Mucosa of descending colon (tissue), 3 donors: Measurements from ENCODE around the gene WDR59. TPM values are rescaled to one million over a fixed set of nuclear protein-coding genes. Genes with fewer than 3 reads are reported as not detected.

Source experiments
- ATAC-seq: fragments of 200-7000 bp; cut with Tn5 transposase; one replicate; pipeline ENCODE4 v1.9.1; 2020; ENCODE audit warnings: mild to moderate bottlenecking, moderate library complexity
- DNase-seq, 3 donors: peaks; one replicate each; pipeline ENCODE4 v3.0.0-alpha.2; 2020
- H3K36me3 ChIP-seq: fragments of 200-600 bp; one replicate; pipeline ENCODE4 v1.8.0; 2021; ENCODE audit warnings: low read depth, mild to moderate bottlenecking
- H3K4me1 ChIP-seq: fragments of 200-600 bp; one replicate; pipeline ENCODE4 v1.8.0; 2021; ENCODE audit warnings: low read depth, mild to moderate bottlenecking
- H3K4me3 ChIP-seq: fragments of 200-600 bp; one replicate; pipeline ENCODE4 v1.8.0; 2021; ENCODE audit warnings: mild to moderate bottlenecking
- H3K9me3 ChIP-seq: fragments of 200-600 bp; one replicate; pipeline ENCODE4 v1.8.0; 2021; ENCODE audit warnings: mild to moderate bottlenecking
- intact Hi-C, 2 donors: fragments of 100-400 bp; cut with DNase I in 1 of 2; cut with micrococcal nuclease in 1 of 2; formaldehyde crosslinking; loops; one replicate each; pipeline versions ENCODE4 v1.11.0 to v1.11.1; 2022; cut with DNase I, micrococcal nuclease
- total RNA-seq, 3 donors: library from RNA; stranded (reverse); fragmentation: NEBNext Ultra II Directional in 2 of 3; extraction: Animal tissue kit (Norgen Biotek cat#: 25700) in 2 of 3; gene quantifications; one replicate each; pipeline versions ENCODE4 v1.2.1 to v1.2.4, GENCODE V29; 2021 to 2023
- TF ChIP-seq, protein P1 (sequence below): fragments of 200-600 bp; IDR thresholded peaks from one replicate; pipeline ENCODE4 v1.8.0; 2022; ENCODE audit warnings: antibody characterized with exemption, mild to moderate bottlenecking
- donor health status: DM: no; HTN: no; CAD: no; lungs with moderate emphysema.
- donor health status: DM: no; HTN: no; CAD: no.
- donor health status: DM: no; HTN: yes; CAD: no.

Gene WDR59
- total RNA-seq, 3 donors from 2014 or later, result 47.3 to 74.9 (median 70.1) TPM

- Histone ChIP-seq H3K9me3 (no peaks in the 10 kb centered on the region), H3K4me3 (no peak overlapping the region), H3K36me3 (no peaks in the 10 kb centered on the region), H3K4me1 (no peaks in the 10 kb centered on the region)
- DNase-seq, result no peak
- TF ChIP-seq, protein P1, sequence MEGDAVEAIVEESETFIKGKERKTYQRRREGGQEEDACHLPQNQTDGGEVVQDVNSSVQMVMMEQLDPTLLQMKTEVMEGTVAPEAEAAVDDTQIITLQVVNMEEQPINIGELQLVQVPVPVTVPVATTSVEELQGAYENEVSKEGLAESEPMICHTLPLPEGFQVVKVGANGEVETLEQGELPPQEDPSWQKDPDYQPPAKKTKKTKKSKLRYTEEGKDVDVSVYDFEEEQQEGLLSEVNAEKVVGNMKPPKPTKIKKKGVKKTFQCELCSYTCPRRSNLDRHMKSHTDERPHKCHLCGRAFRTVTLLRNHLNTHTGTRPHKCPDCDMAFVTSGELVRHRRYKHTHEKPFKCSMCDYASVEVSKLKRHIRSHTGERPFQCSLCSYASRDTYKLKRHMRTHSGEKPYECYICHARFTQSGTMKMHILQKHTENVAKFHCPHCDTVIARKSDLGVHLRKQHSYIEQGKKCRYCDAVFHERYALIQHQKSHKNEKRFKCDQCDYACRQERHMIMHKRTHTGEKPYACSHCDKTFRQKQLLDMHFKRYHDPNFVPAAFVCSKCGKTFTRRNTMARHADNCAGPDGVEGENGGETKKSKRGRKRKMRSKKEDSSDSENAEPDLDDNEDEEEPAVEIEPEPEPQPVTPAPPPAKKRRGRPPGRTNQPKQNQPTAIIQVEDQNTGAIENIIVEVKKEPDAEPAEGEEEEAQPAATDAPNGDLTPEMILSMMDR, result no peak
- ATAC-seq, result peak; percentile 43
- intact Hi-C loops, result no loop called here
These were observed 88.2 kb downstream of the WDR59 start for GRCh38 chr16:74896389-74897370.

GRCh38 chr16:74893541-74893940, 91.4 kb downstream of the WDR59 start:
- TF ChIP-seq, protein P1, result no peak
- ATAC-seq (no peak), DNase-seq (no peak)
- Histone ChIP-seq H3K9me3 (no peaks in the 10 kb centered on the region), H3K36me3 (no peaks in the 10 kb centered on the region), H3K4me1 (peaks cover 4% of the 10 kb centered on the region), H3K4me3 (no peak overlapping the region)
- intact Hi-C loops, result no loop called here

DNA sequence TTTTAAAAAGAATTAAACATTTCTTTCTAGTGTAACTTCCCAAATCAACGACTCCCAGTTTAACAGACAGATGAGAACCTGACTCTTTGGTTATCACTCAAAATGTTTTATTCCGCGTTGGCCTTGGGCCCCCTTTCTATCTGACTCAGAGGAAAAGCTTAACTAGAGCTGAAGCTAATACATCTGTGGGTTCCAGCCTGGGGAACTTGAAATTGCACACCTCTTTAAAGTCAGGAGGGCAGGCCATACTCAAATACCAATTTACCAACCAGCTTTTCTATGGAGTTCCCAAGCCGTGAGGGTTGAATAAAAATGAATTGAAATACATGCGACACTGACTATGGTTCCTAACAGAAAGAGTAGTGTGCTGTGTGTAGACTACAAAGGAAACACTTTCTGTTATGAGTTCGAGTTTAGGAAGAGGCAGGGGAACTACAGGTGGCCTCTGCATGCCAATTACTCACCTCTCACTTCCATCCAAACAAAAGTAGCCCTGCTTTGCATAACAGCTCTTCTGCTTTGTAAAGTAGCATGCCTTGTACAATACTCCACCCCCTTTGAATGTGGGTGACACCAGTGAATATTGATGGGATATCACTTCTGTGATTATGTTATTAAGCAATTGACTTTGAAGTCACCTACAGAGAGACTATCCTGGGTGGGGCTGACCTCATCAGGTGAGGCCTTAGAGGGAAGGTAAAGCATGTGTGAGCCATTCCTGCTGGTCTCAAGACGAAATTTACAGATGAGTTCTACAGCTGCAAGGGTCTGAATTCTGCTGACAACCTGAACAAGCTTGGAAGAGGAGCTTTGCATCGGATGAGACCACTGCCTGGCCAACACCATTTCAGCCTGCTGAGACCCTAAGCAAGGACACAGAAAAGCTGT, 92.1 kb downstream of the WDR59 start:
- no peak for ATAC-seq
- Histone ChIP-seq H3K4me3 (no peak overlapping the region), H3K4me1 (peaks cover 4% of the 10 kb centered on the region), H3K9me3 (no peaks in the 10 kb centered on the region), H3K36me3 (no peaks in the 10 kb centered on the region)
- no peak for DNase-seq
- intact Hi-C loops, result no loop called here
- TF ChIP-seq, protein P1, result no peak

DNA sequence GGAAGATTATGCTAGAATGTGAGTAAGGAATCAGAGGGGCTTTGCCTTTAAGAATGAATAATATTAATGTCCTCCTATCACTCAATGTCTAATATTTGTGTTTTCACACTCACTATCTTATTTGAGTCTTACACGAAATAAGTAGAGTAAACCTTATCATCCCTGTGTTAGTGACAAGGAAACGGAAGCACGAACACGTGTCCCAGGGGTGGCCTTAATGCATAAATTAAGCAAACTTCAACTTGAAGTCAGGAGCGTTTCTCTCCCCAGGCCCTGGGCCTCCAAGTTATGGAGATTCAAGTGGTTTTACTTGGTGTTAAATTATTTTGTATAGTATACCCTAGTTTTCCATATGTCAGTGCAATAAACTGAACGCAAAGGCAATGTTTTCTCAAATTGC, 96.0 kb downstream of the WDR59 start:
- Histone ChIP-seq H3K4me1 (peaks cover 4% of the 10 kb centered on the region), H3K4me3 (no peak overlapping the region), H3K9me3 (no peaks in the 10 kb centered on the region), H3K36me3 (peaks cover 2% of the 10 kb centered on the region)
- intact Hi-C loops, result no loop called here
- ATAC-seq (no peak), DNase-seq (no peak)
- TF ChIP-seq, protein P1, result no peak

- Histone ChIP-seq H3K36me3 (peaks cover 2% of the 10 kb centered on the region), H3K9me3 (no peaks in the 10 kb centered on the region)
These were observed 96.6 kb downstream of the WDR59 start for GRCh38 chr16:74888232-74888862.

More at GRCh38 chr16:74888232-74888862, 96.6 kb downstream of the WDR59 start:
- intact Hi-C loops, result no loop called here
- DNase-seq (no peak), ATAC-seq (no peak)
- peaks cover 4% of the 10 kb centered on the region for H3K4me1 ChIP-seq
- TF ChIP-seq, protein P1, result no peak
- no peak overlapping the region for H3K4me3 ChIP-seq
